Measurements from ENCODE around the gene TASP1.

GRCh38 chr20:13677241-13677640 is 38.5 kb upstream of the TASP1 start:
- TF ChIP-seq EZH2 (IDR thresholded peaks at IDR 0.05; ENCODE audit: insufficient read depth, poor library complexity, severe bottlenecking) (no peak), EZH2phosphoT487 (IDR thresholded peaks at IDR 0.05; ENCODE audit: insufficient read depth, low read depth) (no peak)
